Breast epithelium (tissue), 3 donors: ENCODE results near the gene PI4K2B.

Source experiments
- CTCF ChIP-seq, 3 donors: fragments of 450-650 bp; IDR thresholded peaks; one replicate each; pipeline ENCODE4 v1.5.1; 2016 to 2017; ENCODE audit warnings: antibody characterized with exemption in 3 of 3, mild to moderate bottlenecking in 3 of 3, moderate library complexity in 3 of 3
- POLR2A ChIP-seq: fragments of 450-650 bp; IDR thresholded peaks from one replicate; pipeline ENCODE4 v1.6.1; 2016; ENCODE audit warnings: antibody characterized with exemption, mild to moderate bottlenecking, moderate library complexity
- POLR2AphosphoS5 ChIP-seq, 3 donors: sonication (generic); formaldehyde crosslinking; IDR thresholded peaks; one replicate each; pipeline ENCODE4 v1.6.1; 2017; ENCODE audit warnings: antibody characterized with exemption in 3 of 3

GRCh38 chr4:25271866-25272265 is 38.0 kb downstream of the PI4K2B start:
- TF ChIP-seq CTCF (IDR thresholded peaks at IDR 0.05) (no peak), POLR2AphosphoS5 (IDR thresholded peaks at IDR 0.05) (no peak), POLR2A (no peak)
